ENCODE measurements around the gene HS6ST1.

GRCh38 chr2:128270672-128271596, 47.7 kb downstream of the HS6ST1 start:
- TF ChIP-seq POLR2A (IDR thresholded peaks at IDR 0.05) (no peak), CTCF (IDR thresholded peaks at IDR 0.05) (no peak), POLR2AphosphoS5 (IDR thresholded peaks at IDR 0.05; ENCODE audit: insufficient read depth in 1 of 2, low read depth in 1 of 2) (no peak)
